ENCODE measurements around the gene ZFPM1. TPM values are rescaled to one million over a fixed set of nuclear protein-coding genes. Genes with fewer than 3 reads are reported as not detected.

ZFPM1 gene
- total RNA-seq, 2 experiments from 2014 or later = 2.1 to 14.2 TPM

DNA sequence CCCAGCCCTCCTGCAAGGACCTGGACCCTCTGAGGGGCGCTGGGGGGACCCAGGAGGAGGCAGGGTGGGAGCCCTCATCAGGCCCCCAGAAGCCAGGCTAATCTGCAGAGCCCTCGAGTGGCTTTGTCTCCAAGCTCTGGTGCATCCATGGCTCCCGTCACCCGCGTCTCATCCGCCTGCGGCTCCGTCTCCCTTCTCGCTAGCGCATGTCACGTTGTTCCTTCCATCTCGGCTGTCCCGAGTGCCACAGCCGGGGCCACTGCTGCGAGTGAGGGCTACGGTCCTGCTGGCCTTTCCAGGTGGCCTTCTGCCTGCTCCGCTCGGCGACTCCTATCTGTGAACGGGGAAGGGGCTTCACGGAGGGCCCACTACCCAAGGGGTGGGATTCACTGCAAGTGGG lies 53.6 kb downstream of the ZFPM1 start:
- BruUV-seq (replicated peaks) = no TSS peak
- no peak overlapping the region for H3K4me2 ChIP-seq (ENCODE audit: low read length)
- no peaks in the 10 kb centered on the region for H3K79me2 ChIP-seq (ENCODE audit: insufficient read depth, low read depth, low read length)
- no peak for TF ChIP-seq EZH2phosphoT487 (IDR thresholded peaks at IDR 0.05; ENCODE audit: borderline replicate concordance, low read depth, low read length)
- TF ChIP-seq, protein P1, sequence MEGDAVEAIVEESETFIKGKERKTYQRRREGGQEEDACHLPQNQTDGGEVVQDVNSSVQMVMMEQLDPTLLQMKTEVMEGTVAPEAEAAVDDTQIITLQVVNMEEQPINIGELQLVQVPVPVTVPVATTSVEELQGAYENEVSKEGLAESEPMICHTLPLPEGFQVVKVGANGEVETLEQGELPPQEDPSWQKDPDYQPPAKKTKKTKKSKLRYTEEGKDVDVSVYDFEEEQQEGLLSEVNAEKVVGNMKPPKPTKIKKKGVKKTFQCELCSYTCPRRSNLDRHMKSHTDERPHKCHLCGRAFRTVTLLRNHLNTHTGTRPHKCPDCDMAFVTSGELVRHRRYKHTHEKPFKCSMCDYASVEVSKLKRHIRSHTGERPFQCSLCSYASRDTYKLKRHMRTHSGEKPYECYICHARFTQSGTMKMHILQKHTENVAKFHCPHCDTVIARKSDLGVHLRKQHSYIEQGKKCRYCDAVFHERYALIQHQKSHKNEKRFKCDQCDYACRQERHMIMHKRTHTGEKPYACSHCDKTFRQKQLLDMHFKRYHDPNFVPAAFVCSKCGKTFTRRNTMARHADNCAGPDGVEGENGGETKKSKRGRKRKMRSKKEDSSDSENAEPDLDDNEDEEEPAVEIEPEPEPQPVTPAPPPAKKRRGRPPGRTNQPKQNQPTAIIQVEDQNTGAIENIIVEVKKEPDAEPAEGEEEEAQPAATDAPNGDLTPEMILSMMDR (conservative IDR thresholded peaks at IDR 0.05; ENCODE audit: low read length) = no peak
- no peaks in the 10 kb centered on the region for H3K36me3 ChIP-seq (ENCODE audit: insufficient read depth, low read length)
- CTCF ChIA-PET (ENCODE audit: unreplicated experiment) = no interaction called here
- H3K9me2 ChIP-seq (ENCODE audit: insufficient read depth, low read length) = no peaks in the 10 kb centered on the region
- H4K20me1 ChIP-seq (ENCODE audit: insufficient read depth, low read length) = no peaks in the 10 kb centered on the region
- intact Hi-C loops (cut with micrococcal nuclease; ENCODE audit: unreplicated experiment) = no loop called here
- no peak overlapping the region for H2AFZ ChIP-seq (ENCODE audit: low read length)
- H3K27ac ChIP-seq (ENCODE audit: low read depth, low read length, poor library complexity, severe bottlenecking) = no peak overlapping the region
- POLR2A ChIA-PET = no interaction called here
- peaks cover 12% of the 10 kb centered on the region for H3K4me1 ChIP-seq (ENCODE audit: insufficient read depth, low read length, poor library complexity, severe bottlenecking)
- H3K4me3 ChIP-seq (ENCODE audit: low read depth, low read length, poor library complexity, severe bottlenecking) = no peak overlapping the region
- DNase-seq (ENCODE audit: low spot score) = no peak
- H3K9me3 ChIP-seq (ENCODE audit: low read length) = no peaks in the 10 kb centered on the region

DNA sequence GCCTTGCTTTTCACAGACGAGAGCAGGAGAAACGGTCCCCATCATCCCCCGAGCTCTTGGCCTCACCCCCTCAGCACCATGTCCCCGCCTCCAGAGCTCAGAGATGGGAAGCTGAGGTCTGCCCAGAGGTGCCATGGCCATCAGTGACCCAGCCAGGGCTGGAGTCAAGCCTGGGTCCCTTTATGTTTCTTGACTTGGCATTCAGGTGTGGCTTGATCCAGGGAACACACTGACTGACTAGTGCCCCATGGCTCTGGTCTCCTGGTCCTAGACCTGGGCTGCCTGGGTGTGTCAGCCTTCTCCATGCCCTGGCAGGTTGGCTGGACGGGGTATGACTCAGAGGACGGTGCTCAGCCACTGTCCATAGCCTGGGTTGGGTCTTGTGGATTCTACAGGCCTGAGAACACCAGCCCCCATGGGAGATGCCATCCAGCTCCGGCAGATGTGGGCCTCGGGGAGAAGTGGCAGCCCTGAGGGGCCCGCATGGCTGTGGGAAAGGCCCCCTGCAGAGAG lies 54.2 kb downstream of the ZFPM1 start:
- H3K36me3 ChIP-seq (ENCODE audit: insufficient read depth, low read length) = no peaks in the 10 kb centered on the region
- H3K4me2 ChIP-seq (ENCODE audit: low read length) = no peak overlapping the region
- ChIA-PET CTCF (ENCODE audit: unreplicated experiment) (no interaction called here), POLR2A (no interaction called here)
- H4K20me1 ChIP-seq (ENCODE audit: insufficient read depth, low read length) = no peaks in the 10 kb centered on the region
- TF ChIP-seq, protein P1 (conservative IDR thresholded peaks at IDR 0.05; ENCODE audit: low read length) = no peak
- no peak for TF ChIP-seq EZH2phosphoT487 (IDR thresholded peaks at IDR 0.05; ENCODE audit: borderline replicate concordance, low read depth, low read length)
- intact Hi-C loops (cut with micrococcal nuclease; ENCODE audit: unreplicated experiment) = no loop called here
- no peak for DNase-seq (ENCODE audit: low spot score)
- no peaks in the 10 kb centered on the region for H3K9me3 ChIP-seq (ENCODE audit: low read length)
- peaks cover 12% of the 10 kb centered on the region for H3K4me1 ChIP-seq (ENCODE audit: insufficient read depth, low read length, poor library complexity, severe bottlenecking)
- no peak overlapping the region for H3K4me3 ChIP-seq (ENCODE audit: low read depth, low read length, poor library complexity, severe bottlenecking)
- no TSS peak for BruUV-seq (replicated peaks)
- H3K27ac ChIP-seq (ENCODE audit: low read depth, low read length, poor library complexity, severe bottlenecking) = no peak overlapping the region
- H3K9me2 ChIP-seq (ENCODE audit: insufficient read depth, low read length) = no peaks in the 10 kb centered on the region
- H2AFZ ChIP-seq (ENCODE audit: low read length) = no peak overlapping the region
- H3K79me2 ChIP-seq (ENCODE audit: insufficient read depth, low read depth, low read length) = no peaks in the 10 kb centered on the region

DNA sequence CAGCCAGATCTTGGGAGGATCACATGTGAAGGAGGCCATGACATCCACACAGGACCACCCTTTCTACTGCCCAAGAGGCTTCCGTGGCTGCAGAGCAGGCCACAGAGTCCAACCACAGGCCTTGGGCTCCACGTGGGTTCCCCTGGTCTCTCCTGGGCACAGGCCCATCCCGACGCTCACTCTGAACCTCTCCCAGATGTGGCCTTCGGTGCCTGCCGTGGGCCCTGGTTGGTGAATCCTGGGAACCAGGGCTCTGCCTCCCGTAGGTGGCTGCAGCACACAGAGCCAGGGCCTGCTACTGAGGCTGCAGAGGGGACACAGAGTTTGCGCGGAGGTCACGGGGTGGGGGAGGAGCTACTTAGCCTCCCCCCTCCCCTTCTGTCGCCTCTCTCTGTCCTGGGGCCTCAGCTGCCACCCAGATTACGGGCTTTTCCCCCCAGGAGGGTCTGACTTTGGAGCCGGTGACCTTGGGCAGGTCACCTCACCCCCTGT lies 55.3 kb downstream of the ZFPM1 start:
- no peak overlapping the region for H3K4me2 ChIP-seq (ENCODE audit: low read length)
- BruUV-seq (replicated peaks) = no TSS peak
- ChIA-PET CTCF (ENCODE audit: unreplicated experiment) (interaction anchor here (0.6 kb wide), 1 partner anchor 684 kb away, joined by 3 read pairs; no protein-coding TSS in a partner anchor), POLR2A (no interaction called here)
- H2AFZ ChIP-seq (ENCODE audit: low read length) = no peak overlapping the region
- no peaks in the 10 kb centered on the region for H4K20me1 ChIP-seq (ENCODE audit: insufficient read depth, low read length)
- no peak overlapping the region for H3K27ac ChIP-seq (ENCODE audit: low read depth, low read length, poor library complexity, severe bottlenecking)
- no peak overlapping the region for H3K4me3 ChIP-seq (ENCODE audit: low read depth, low read length, poor library complexity, severe bottlenecking)
- H3K79me2 ChIP-seq (ENCODE audit: insufficient read depth, low read depth, low read length) = no peaks in the 10 kb centered on the region
- no peaks in the 10 kb centered on the region for H3K36me3 ChIP-seq (ENCODE audit: insufficient read depth, low read length)
- no peaks in the 10 kb centered on the region for H3K9me3 ChIP-seq (ENCODE audit: low read length)
- DNase-seq (ENCODE audit: low spot score) = no peak
- intact Hi-C loops (cut with micrococcal nuclease; ENCODE audit: unreplicated experiment) = no loop called here
- H3K4me1 ChIP-seq (ENCODE audit: insufficient read depth, low read length, poor library complexity, severe bottlenecking) = peaks cover 12% of the 10 kb centered on the region
- no peaks in the 10 kb centered on the region for H3K9me2 ChIP-seq (ENCODE audit: insufficient read depth, low read length)
- TF ChIP-seq, protein P1 (conservative IDR thresholded peaks at IDR 0.05; ENCODE audit: low read length) = no peak
- TF ChIP-seq EZH2phosphoT487 (IDR thresholded peaks at IDR 0.05; ENCODE audit: borderline replicate concordance, low read depth, low read length) = no peak

Data from OCI-LY7 (cell line).